Fibroblast of peridontal ligament (primary cell): Measurements from ENCODE around the gene BPNT1.
"Not testable (repeated sequence)": the region's sequence is repeated elsewhere in the genome, so short reads cannot be mapped to it uniquely, and the experiment has no call there.

Experiments used
- DNase-seq: peaks from one replicate; pipeline ENCODE4 v3.0.0-alpha.2; 2010; ENCODE audit errors: extremely low read depth

BPNT1 gene

GRCh38 chr1:220089650-220090556 is at the start of gene BPNT1:
BPNT1 (minus strand) TSS chr1:220089788; CDS start chr1:220079846, 9,942 bp downstream.
- DNase-seq: peak; percentile 96

GRCh38 chr1:220137019-220137786 is 47.6 kb upstream of the BPNT1 start:
- DNase-seq: no peak

- no peak for DNase-seq
Measured at GRCh38 chr1:220135755-220136154, 46.2 kb upstream of the BPNT1 start.

GRCh38 chr1:220129479-220130210 is 40.1 kb upstream of the BPNT1 start:
- no peak for DNase-seq

- no peak for DNase-seq
Measured at GRCh38 chr1:220127076-220127475, 37.5 kb upstream of the BPNT1 start.

- DNase-seq: peak; percentile 51
Measured at GRCh38 chr1:220124542-220124941, 35.0 kb upstream of the BPNT1 start.

GRCh38 chr1:220123889-220124288 is 34.3 kb upstream of the BPNT1 start:
- no peak for DNase-seq

GRCh38 chr1:220123066-220123465 is 33.5 kb upstream of the BPNT1 start:
- no peak for DNase-seq

- DNase-seq: peak; percentile 18
Measured at GRCh38 chr1:220121791-220122530, 32.4 kb upstream of the BPNT1 start.

GRCh38 chr1:220119043-220119512 is 29.5 kb upstream of the BPNT1 start:
- DNase-seq: no peak

GRCh38 chr1:220113136-220113695 is 23.6 kb upstream of the BPNT1 start:
- peak; percentile 49 for DNase-seq

GRCh38 chr1:220112600-220112999 is 23.0 kb upstream of the BPNT1 start:
- not testable (repeated sequence) for DNase-seq

- not testable (repeated sequence) for DNase-seq
Measured at GRCh38 chr1:220110473-220110872, 20.9 kb upstream of the BPNT1 start.

GRCh38 chr1:220099826-220100225 is 10.2 kb upstream of the BPNT1 start:
- no peak for DNase-seq

GRCh38 chr1:220094016-220094911 is 4.7 kb upstream of the BPNT1 start, which contains the start of gene IARS2:
IARS2 (plus strand) TSS chr1:220094132; CDS start chr1:220094217, 85 bp downstream.
- peak; percentile 29 for DNase-seq

- DNase-seq: peak; percentile 72
Measured at GRCh38 chr1:220093361-220094015, 3.9 kb upstream of the BPNT1 start.

GRCh38 chr1:220092694-220093093 is 3.1 kb upstream of the BPNT1 start:
- no peak for DNase-seq

GRCh38 chr1:220086261-220086686 is 3.3 kb downstream of the BPNT1 start:
- DNase-seq: not testable (repeated sequence)

GRCh38 chr1:220084460-220084859 is 5.1 kb downstream of the BPNT1 start:
- DNase-seq: no peak
